HFF-Myc (cell line): ENCODE data around the gene PRKN.

Experiments
- DNase-seq: peaks from one replicate; pipeline ENCODE4 v3.0.0-alpha.2; 2011; ENCODE audit warnings: low read depth; ENCODE audit errors: extremely low read depth
- H3K4me3 ChIP-seq: replicated peaks from 2 replicates; pipeline ENCODE4 v1.5.1; 2011; ENCODE audit warnings: low read depth, mild to moderate bottlenecking, control low read depth, low read length
- TF ChIP-seq, protein P1 (sequence below): IDR thresholded peaks from 2 replicates; pipeline ENCODE4 v1.5.1; 2012; ENCODE audit warnings: mild to moderate bottlenecking, low read depth, low read length, control low read depth; ENCODE audit errors: missing control alignments

Gene PRKN

GRCh38 chr6:161918109-161918531 is 809.4 kb downstream of the PRKN start:
- H3K4me3 ChIP-seq, result no peak overlapping the region
- TF ChIP-seq, protein P1, sequence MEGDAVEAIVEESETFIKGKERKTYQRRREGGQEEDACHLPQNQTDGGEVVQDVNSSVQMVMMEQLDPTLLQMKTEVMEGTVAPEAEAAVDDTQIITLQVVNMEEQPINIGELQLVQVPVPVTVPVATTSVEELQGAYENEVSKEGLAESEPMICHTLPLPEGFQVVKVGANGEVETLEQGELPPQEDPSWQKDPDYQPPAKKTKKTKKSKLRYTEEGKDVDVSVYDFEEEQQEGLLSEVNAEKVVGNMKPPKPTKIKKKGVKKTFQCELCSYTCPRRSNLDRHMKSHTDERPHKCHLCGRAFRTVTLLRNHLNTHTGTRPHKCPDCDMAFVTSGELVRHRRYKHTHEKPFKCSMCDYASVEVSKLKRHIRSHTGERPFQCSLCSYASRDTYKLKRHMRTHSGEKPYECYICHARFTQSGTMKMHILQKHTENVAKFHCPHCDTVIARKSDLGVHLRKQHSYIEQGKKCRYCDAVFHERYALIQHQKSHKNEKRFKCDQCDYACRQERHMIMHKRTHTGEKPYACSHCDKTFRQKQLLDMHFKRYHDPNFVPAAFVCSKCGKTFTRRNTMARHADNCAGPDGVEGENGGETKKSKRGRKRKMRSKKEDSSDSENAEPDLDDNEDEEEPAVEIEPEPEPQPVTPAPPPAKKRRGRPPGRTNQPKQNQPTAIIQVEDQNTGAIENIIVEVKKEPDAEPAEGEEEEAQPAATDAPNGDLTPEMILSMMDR, result no peak
- DNase-seq, result no peak

GRCh38 chr6:161917645-161918044 is 809.9 kb downstream of the PRKN start:
- H3K4me3 ChIP-seq, result no peak overlapping the region
- no peak for DNase-seq
- TF ChIP-seq, protein P1, result no peak

DNA sequence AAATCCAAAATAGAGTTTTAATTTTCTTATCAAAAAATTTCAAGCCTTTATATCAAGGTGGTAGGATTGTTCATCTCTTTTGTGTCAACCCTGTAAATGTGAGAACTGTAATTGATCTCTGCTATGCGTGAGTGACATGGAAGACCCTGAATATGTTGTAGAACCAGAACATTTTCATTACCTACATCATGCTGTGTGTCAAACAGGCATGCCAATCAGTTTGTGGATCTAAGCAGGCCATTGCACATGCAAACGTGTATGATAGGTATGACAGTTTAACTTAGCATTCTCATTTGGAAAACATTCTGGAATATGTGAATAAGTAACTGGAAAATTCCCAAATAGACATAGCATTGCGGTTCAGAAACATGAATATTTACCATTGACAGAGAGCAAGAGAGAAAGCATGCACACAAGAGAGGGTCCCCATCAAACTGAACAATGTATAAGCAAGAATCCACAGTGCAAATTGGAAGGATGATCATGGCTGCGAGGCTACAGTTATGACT is 812.1 kb downstream of the PRKN start:
- TF ChIP-seq, protein P1, result no peak
- no peak for DNase-seq
- H3K4me3 ChIP-seq, result no peak overlapping the region

- TF ChIP-seq, protein P1, result no peak
- H3K4me3 ChIP-seq, result no peak overlapping the region
- no peak for DNase-seq
Observed at GRCh38 chr6:161908872-161909271, 818.7 kb downstream of the PRKN start.

GRCh38 chr6:161906571-161906970 is 821.0 kb downstream of the PRKN start:
- H3K4me3 ChIP-seq, result no peak overlapping the region
- TF ChIP-seq, protein P1, result no peak
- DNase-seq, result no peak

GRCh38 chr6:161903584-161904212 is 823.9 kb downstream of the PRKN start:
- TF ChIP-seq, protein P1, result no peak
- DNase-seq, result no peak
- no peak overlapping the region for H3K4me3 ChIP-seq
